CD14-positive monocyte (primary cell): ENCODE measurements around the gene CTU2. TPM values are rescaled to one million over a fixed set of nuclear protein-coding genes. Genes with fewer than 3 reads are reported as not detected.

ENCODE experiments used
- DNase-seq, 3 donors: peaks; one replicate each; pipeline ENCODE4 v3.0.0-alpha.2; 2011 to 2022
- H2AFZ ChIP-seq: 2 replicates; pipeline ENCODE4 v1.6.0; 2012; ENCODE audit warnings: mild to moderate bottlenecking, low read depth, low read length, inconsistent platforms; ENCODE audit not compliant: insufficient read depth, poor library complexity, severe bottlenecking
- H3K27ac ChIP-seq, 2 donors: 1 replicate in 1 of 2; 2 replicates in 1 of 2; pipeline ENCODE4 v1.5.1; 2012 to 2013; ENCODE audit warnings: low read length in 2 of 2, control low read depth in 1 of 2, inconsistent platforms in 1 of 2, low read depth in 1 of 2, mild to moderate bottlenecking in 1 of 2
- H3K27me3 ChIP-seq, 2 donors: one replicate each; pipeline versions ENCODE4 v1.6.0 to v1.6.1; 2011 to 2013; ENCODE audit warnings: low read length in 2 of 2; ENCODE audit not compliant: control insufficient read depth in 2 of 2, insufficient read depth in 2 of 2
- H3K36me3 ChIP-seq, 2 donors: replicated peaks in 1 of 2; 1 replicate in 1 of 2; 2 replicates in 1 of 2; pipeline versions ENCODE4 v1.5.1 to v1.6.1; 2012 to 2013; ENCODE audit warnings: low read length in 2 of 2, control low read depth in 1 of 2, inconsistent platforms in 1 of 2, mild to moderate bottlenecking in 1 of 2; ENCODE audit not compliant: insufficient read depth in 2 of 2, control insufficient read depth in 1 of 2
- H3K4me1 ChIP-seq, 2 donors: 1 replicate in 1 of 2; 2 replicates in 1 of 2; pipeline versions ENCODE4 v1.5.1 to v1.6.1; 2012 to 2013; ENCODE audit warnings: low read length in 2 of 2, control low read depth in 1 of 2, inconsistent platforms in 1 of 2, mild to moderate bottlenecking in 1 of 2, moderate library complexity in 1 of 2; ENCODE audit not compliant: insufficient read depth in 2 of 2, control insufficient read depth in 1 of 2
- H3K4me2 ChIP-seq: replicated peaks from 2 replicates; pipeline ENCODE3; 2012; ENCODE audit warnings: low read length, moderate library complexity, mild to moderate bottlenecking; ENCODE audit not compliant: poor library complexity, severe bottlenecking; ENCODE audit errors: extremely low read depth
- H3K4me3 ChIP-seq, 3 experiments: fragments of 200-600 bp in 1 of 3; sonication (generic) in 1 of 3; replicated peaks in 1 of 3; 1 replicate in 2 of 3; 2 replicates in 1 of 3; pipeline ENCODE4 v1.5.1; 2011 to 2013; ENCODE audit warnings: low read length in 3 of 3, mild to moderate bottlenecking in 3 of 3, control low read depth in 2 of 3, low read depth in 2 of 3, inconsistent platforms in 1 of 3, moderate library complexity in 1 of 3
- H3K79me2 ChIP-seq: 2 replicates; pipeline ENCODE4 v1.6.0; 2012; ENCODE audit warnings: mild to moderate bottlenecking, control low read depth, inconsistent platforms, low read length, moderate library complexity; ENCODE audit not compliant: insufficient read depth
- H3K9ac ChIP-seq: 2 replicates; pipeline ENCODE4 v1.6.0; 2017; ENCODE audit warnings: low read length, mild to moderate bottlenecking; ENCODE audit not compliant: insufficient read depth, poor library complexity, severe bottlenecking
- H3K9me3 ChIP-seq, 2 donors: replicated peaks in 1 of 2; 1 replicate in 1 of 2; 2 replicates in 1 of 2; pipeline versions ENCODE4 v1.5.1 to v1.6.1; 2012 to 2013; ENCODE audit warnings: low read length in 2 of 2, control low read depth in 1 of 2; ENCODE audit not compliant: control insufficient read depth in 1 of 2, insufficient read depth in 1 of 2
- H4K20me1 ChIP-seq: 2 replicates; pipeline ENCODE4 v1.6.0; 2012; ENCODE audit warnings: mild to moderate bottlenecking, low read length, control low read depth, moderate library complexity; ENCODE audit not compliant: insufficient read depth
- H3K27ac Mint-ChIP-seq, 7 donors: one replicate each; pipeline ENCODE4 v1.8.0; 2020; ENCODE audit warnings: mild to moderate bottlenecking in 7 of 7, mixed read lengths in 7 of 7, moderate library complexity in 6 of 7, inconsistent platforms in 2 of 7
- H3K27me3 Mint-ChIP-seq, 3 donors: one replicate each; pipeline ENCODE4 v1.8.0; 2021 to 2022; ENCODE audit warnings: low read depth in 3 of 3, mild to moderate bottlenecking in 3 of 3, mixed read lengths in 3 of 3, moderate library complexity in 3 of 3, inconsistent platforms in 1 of 3
- H3K36me3 Mint-ChIP-seq, 2 donors: one replicate each; pipeline ENCODE4 v1.8.0; 2020; ENCODE audit warnings: mixed read lengths in 2 of 2, inconsistent platforms in 1 of 2, mild to moderate bottlenecking in 1 of 2
- H3K4me1 Mint-ChIP-seq: one replicate; pipeline ENCODE4 v1.8.0; 2020; ENCODE audit warnings: mild to moderate bottlenecking, mixed read lengths
- H3K4me3 Mint-ChIP-seq, 2 donors: one replicate each; pipeline ENCODE4 v1.8.0; 2020; ENCODE audit warnings: mild to moderate bottlenecking in 2 of 2, mixed read lengths in 2 of 2, moderate library complexity in 1 of 2
- H3K9me3 Mint-ChIP-seq, 7 donors: one replicate each; pipeline ENCODE4 v1.8.0; 2020 to 2022; ENCODE audit warnings: mixed read lengths in 7 of 7, mild to moderate bottlenecking in 6 of 7, moderate library complexity in 6 of 7, inconsistent platforms in 2 of 7
- CTCF ChIP-seq: fragments of 200-600 bp; IDR thresholded peaks from one replicate; pipeline ENCODE4 v1.8.0; 2022; ENCODE audit warnings: antibody characterized with exemption, mild to moderate bottlenecking
- WGBS: methylation state at CpG from one replicate; pipeline ENCODE4 v1.1.5; 2013; ENCODE audit warnings: missing lambda C conversion rate; ENCODE audit not compliant: insufficient coverage; 5-methylcytosine and 5-hydroxymethylcytosine counted together
- intact Hi-C, 2 donors: fragments of 100-400 bp; cut with micrococcal nuclease; formaldehyde crosslinking; loops; one replicate each; pipeline versions ENCODE4 v1.15.0 to v1.15.1; 2023
- polyA plus RNA-seq, 3 donors: library from polyadenylated mRNA; depleted of rRNA in 1 of 3; unstranded in 2 of 3; stranded (reverse) in 1 of 3; fragments of 300-500 nt in 2 of 3; fragments of >200 nt in 1 of 3; fragmentation: Illumina TruSeq in 2 of 3; gene quantifications; 1 replicate in 2 of 3; 2 replicates in 1 of 3; pipeline ENCODE4 v1.2.3, GENCODE V29; 2012 to 2021

Gene CTU2
- polyA plus RNA-seq, 3 donors = 5.9 to 10.3 (median 7.5) TPM

DNA sequence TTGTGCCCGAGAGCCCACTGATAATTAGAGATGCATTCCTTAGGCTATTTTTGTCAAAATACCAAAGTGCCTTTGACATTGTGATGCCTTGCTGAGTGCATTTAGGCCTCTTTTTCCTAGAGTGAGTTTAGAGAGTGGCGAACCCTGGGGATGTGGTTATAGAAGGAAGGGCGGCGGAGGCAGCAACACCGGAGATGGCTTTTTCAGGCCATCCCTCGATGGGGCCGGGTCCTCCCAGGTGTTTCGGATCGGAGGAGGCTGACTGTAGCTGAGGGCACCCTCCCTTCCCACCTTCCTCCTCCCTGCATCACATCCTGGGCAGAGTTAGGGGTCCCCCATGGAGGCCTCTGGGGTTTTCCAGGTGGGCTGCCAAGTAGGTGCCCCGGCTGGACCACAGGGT lies 13.4 kb upstream of the CTU2 start:
- Histone ChIP-seq H3K4me3 (no peak overlapping the region), H3K9me3 (no peaks in the 10 kb centered on the region), H2AFZ (no peak overlapping the region), H3K9ac (no peak overlapping the region), H3K4me1 (peaks cover 32 to 38% of the 10 kb centered on the region in 2 donors), H4K20me1 (peaks cover 31% of the 10 kb centered on the region), H3K27me3 (no peaks in the 10 kb centered on the region), H3K36me3 (peaks cover 27 to 32% of the 10 kb centered on the region in 2 donors), H3K4me2 (no peak overlapping the region), H3K27ac (no peak overlapping the region), H3K79me2 (peaks cover 5% of the 10 kb centered on the region)
- H3K9me3 Mint-ChIP-seq = no peaks in the 10 kb centered on the region
- H3K36me3 Mint-ChIP-seq = peaks cover 31 to 34% of the 10 kb centered on the region in 2 donors
- 100% methylated on average over 1 of the region's 10 CpGs for WGBS
- TF ChIP-seq CTCF = no peak
- no peak for DNase-seq
- H3K4me1 Mint-ChIP-seq = peaks cover 50% of the 10 kb centered on the region
- peak overlapping the region in 2 of 7 donors; percentile 65 to 87 for H3K27ac Mint-ChIP-seq
- H3K4me3 Mint-ChIP-seq = no peak overlapping the region
- peaks cover 7 to 14% (median 12%) of the 10 kb centered on the region in 3 donors for H3K27me3 Mint-ChIP-seq
- intact Hi-C loops = no loop called here

GRCh38 chr16:88693420-88694177 lies 12.7 kb upstream of the CTU2 start:
- no peak overlapping the region for H3K4me2 ChIP-seq
- H3K27me3 ChIP-seq = no peaks in the 10 kb centered on the region
- H3K4me1 ChIP-seq = peaks cover 32 to 38% of the 10 kb centered on the region in 2 donors
- peak overlapping the region in 1 of 7 donors; percentile 65 for H3K27ac Mint-ChIP-seq
- H3K9ac ChIP-seq = no peak overlapping the region
- H3K36me3 Mint-ChIP-seq = peaks cover 39 to 41% of the 10 kb centered on the region in 2 donors
- H3K36me3 ChIP-seq = peaks cover 34 to 39% of the 10 kb centered on the region in 2 donors
- H3K9me3 Mint-ChIP-seq = no peaks in the 10 kb centered on the region
- intact Hi-C loops = no loop called here
- H3K4me1 Mint-ChIP-seq = peaks cover 46% of the 10 kb centered on the region
- no peak overlapping the region for H2AFZ ChIP-seq
- peaks cover 38% of the 10 kb centered on the region for H4K20me1 ChIP-seq
- H3K27ac ChIP-seq = no peak overlapping the region
- H3K4me3 Mint-ChIP-seq = no peak overlapping the region
- 95% methylated on average over 34 of the region's 39 CpGs for WGBS
- peaks cover 3 to 7% (median 6%) of the 10 kb centered on the region in 3 donors for H3K27me3 Mint-ChIP-seq
- H3K9me3 ChIP-seq = no peaks in the 10 kb centered on the region
- no peak overlapping the region for H3K4me3 ChIP-seq
- TF ChIP-seq CTCF = no peak
- peaks cover 13% of the 10 kb centered on the region for H3K79me2 ChIP-seq
- DNase-seq = no peak
